Iris pigment epithelial cell (primary cell): Measurements from ENCODE around the gene KCTD3.

Source experiments
- DNase-seq: peaks from one replicate; pipeline ENCODE4 v3.0.0-alpha.2; 2011; ENCODE audit warnings: low read depth

KCTD3 gene

DNA sequence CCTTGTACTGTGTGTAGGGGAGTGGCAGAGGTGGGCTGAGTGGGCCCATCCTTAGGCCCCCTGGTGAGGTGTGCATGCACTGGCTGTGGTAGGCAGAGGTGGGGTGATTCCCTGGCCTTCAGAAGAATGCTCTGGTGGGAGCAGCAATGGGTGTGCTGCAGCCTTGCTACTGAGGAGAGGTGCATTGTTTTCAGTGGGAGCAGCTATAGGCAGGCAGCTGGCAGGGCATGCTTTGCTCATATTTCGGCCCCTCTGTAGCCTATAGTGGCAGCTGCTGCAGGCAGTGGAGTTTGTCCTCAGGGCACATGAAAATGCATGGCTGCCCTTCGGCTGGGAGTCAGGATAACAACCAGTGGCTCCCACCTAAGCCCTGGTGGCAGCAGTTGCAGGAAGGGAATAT lies 10.1 kb upstream of the KCTD3 start:
- no peak for DNase-seq

DNA sequence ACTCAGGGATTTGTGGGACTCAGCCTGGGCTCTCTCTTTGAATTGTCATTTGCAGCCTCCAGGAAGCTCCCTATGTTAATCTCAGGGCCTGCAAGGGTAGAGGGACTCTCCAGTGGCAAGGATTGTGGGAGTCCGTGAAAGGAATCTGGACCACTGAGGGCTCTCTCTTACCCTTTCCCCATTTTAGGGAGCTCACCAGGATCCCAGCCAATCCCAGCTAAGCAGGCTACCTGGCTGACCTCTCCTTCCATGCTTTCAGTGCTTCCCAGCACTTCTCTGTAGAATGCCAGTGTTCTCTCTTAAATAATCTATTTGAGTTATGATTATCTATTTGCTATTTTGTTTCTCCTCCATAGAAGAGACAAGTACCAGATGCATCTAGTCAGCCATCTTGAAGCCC lies 9.6 kb upstream of the KCTD3 start:
- no peak for DNase-seq

DNA sequence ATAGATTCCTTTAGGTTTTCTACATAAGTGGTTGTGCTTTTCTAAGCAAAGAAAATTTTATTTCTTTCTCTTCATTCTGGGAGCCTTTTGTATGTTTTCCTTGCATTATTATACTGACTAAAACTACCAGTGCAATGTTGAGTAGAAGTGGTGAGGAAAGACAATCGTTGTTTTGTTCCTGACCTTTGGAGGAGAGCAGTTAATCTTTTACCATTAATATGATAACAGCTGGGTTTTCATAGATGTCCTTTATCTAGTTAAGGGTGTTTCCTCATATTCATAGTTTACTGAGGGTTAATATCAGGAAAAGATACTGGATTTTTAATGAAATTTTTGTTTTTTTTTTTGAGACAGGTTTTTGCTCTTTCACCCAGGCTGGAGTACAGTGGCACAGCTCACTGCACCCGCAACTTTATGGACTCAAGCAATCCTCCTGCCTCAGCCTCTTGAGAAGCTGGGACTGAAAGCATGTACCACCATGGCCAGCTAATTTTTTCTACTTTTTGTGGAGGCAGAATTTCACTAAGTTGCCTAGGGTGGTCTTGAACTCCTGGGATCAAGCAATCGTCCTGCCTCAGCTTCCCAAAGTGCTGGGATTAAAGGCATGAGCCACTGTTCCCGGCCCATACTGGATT lies 9.0 kb upstream of the KCTD3 start:
- no peak for DNase-seq

DNA sequence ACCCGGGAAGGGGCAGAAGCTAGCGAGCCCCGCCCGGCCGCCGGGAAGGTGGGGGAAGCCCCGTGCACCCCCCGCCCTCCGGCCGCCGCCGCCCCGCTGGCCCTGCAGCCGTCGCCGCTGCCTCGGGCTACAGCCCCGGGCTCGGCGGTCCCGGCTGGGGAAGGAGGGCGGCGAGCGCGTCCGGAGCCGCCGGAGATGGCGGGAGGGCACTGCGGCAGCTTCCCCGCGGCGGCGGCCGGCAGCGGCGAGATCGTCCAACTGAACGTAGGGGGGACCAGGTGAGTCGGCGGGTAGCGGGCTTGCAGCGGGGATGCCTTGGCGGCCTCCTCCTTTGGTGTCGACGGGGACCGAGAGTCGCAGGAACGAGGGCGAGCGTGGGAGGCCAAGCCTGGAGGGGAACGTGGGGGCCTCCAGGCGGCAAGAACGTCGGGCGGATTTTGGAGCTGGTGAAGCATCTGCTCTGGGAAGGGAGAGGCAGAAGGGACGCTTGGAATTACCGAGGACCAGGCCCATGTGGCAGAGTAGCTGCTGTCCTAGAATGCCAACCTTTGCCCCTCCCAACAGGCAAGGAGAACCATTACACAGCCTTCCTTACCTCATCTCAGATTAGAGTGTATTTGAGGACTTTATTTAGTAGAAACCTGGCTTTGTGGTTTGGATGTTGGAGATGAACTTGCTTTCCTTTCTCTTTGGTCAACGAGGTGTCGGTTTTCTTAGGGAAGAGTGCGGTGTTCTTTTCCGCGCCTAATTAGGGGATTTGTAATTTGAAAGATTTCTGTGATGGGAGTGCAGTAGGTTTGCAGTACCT lies 591 bp downstream of the KCTD3 start:
- DNase-seq = peak; percentile 49

DNA sequence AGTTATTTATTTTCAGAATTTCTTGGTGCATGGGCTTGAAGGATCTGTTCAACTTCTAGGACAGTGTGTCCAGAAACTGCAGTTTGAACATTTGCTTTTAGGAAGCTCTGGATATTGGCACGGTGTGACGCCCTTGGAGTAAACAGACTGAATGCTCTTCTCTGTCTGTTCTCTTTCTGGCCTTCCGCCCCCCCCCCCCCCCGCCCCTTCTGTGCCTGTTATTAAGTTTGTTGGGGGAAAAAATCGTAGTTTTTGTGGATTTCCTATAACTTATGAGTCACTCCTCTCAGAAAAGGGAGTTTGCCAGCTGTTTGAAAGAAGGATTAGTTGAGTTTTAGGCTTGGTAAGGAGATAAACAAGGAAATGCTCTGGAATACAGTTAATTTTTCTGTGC lies 1.2 kb downstream of the KCTD3 start:
- peak; percentile 77 for DNase-seq

DNA sequence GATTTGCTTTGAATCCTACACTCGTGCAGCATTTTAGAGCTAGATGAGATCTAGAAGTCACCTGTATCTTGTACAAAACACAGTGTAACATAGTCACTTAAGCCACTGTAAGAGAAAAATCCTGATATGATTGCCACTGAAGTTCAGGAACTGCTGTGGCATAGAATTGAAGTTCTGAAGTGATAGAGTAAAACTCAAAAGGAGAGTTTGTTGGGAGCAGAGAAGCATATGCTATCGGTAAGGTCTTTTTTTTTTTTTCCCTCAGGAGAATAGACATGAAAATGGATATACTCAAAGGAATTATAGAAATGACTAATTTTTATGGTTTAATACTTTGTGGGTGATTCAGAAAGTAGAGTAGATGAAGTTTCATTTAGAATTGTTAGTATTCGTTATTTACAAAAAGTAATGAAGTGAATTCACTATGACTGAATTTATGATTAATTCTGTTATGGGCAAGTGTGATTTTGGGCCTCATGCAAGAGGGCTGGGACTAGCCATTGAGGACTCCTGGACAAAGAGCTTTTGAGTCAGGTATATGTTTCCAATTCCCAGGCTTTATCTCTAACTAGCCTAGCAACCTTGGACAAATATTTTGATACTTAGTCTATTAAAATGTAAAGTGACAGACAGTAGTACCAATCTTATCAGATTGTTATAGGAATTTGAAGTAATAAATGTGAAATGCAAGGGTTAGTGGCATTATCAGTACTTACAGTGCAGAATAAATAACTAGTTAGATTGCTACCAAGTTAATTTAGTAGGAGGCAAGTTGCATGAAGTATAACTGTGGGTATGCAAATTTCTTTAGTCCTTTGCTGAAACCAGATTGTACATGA lies 3.1 kb downstream of the KCTD3 start:
- no peak for DNase-seq

DNA sequence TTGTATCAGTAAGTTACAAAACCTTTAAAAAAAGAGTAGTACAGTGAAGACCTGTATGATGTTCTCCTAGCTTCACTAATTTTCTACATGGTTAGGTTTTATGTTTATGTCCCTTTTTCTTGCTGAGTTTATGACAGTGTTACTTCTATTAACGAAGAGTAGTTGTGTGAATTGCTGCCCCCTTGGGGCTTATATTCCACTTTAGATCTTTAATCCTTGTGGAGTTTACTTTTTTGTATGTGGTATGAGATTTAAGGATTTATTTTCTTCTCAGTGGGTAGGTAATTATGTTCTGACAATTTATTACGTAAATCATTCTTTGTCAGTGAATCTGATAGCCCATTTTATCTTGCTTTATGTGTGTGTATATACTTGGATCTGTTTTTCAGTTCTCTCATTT lies 14.8 kb downstream of the KCTD3 start:
- no peak for DNase-seq

DNA sequence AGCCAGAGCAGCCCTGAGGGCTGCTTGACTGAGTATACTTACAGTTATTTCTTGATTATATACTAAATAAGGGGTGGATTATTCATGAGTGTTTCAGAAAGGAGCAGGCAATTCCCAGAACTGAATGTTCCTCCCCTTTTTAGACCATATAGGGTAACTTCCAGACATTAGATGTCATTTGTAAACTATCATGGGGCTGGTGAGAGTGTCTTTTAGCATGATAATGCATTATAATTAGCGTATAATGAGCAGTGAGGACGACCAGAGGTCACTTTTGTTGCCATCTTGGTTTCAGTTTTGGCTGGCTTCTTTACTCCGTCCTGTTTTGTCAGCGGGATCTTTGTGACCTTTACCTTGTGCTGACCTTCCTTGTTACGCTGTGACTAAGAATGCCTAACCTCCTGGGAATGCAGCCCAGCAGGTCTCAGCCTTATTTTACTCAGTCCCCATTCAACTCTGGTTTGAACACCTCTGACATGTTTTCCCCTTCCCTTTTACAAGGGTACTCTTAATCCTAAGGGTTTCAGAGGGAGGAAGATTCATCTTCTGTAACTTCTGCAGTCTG lies 16.2 kb downstream of the KCTD3 start:
- peak; percentile 40 for DNase-seq

DNA sequence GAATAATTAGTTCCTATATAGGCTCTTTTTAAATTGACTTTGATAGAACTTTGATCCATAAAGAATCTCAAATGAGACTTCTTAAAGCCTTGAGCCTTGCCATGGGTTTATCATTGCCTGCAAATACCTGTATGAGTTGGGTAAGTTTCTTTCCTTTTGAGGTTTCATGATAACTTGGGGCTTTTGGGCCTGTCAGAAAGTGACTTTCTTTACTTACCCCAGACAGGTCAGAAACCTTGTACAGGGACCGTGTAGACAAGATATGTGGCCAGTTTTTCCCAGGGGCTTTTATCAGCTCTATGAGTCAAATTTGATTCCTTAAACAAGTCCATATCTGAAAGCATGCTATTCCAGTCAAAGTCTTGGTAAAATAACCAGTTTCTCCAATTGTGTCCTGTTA lies 17.3 kb downstream of the KCTD3 start:
- no peak for DNase-seq

DNA sequence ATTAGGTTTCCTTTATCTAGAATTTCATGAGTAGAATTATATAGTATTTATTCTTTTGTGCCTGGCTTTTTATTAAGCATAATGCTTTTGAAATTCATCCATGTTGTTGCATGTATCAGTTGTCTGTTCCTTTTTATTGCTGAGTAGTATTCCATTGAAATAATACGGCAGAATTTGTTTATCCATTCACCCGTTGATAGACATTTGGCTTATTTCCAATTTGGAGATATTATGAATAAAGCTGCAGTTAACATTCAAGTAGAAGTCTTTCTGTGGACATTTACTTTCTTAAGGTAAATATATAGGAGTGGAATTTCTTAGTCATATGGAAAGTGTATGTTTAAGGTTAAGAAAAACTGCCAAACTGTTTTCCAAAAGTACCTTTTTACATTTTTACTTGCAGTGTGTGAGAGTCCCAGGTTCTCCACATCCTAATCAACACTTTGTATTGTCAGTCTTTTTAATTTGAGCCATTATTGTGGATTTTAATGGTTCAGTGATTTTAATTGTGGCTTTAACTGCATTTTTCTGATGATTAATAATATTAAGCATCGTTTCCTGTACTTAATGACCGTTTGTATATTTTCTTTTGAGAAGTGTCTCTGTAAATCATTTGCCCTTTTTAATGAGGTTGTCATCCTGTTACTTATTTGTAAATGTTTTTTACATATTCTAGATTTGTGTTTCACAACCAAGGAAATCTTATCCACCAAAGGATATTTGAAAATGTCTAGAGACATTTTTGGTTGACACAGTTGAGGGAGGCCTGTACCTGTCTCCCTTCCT lies 22.7 kb downstream of the KCTD3 start:
- DNase-seq = no peak

DNA sequence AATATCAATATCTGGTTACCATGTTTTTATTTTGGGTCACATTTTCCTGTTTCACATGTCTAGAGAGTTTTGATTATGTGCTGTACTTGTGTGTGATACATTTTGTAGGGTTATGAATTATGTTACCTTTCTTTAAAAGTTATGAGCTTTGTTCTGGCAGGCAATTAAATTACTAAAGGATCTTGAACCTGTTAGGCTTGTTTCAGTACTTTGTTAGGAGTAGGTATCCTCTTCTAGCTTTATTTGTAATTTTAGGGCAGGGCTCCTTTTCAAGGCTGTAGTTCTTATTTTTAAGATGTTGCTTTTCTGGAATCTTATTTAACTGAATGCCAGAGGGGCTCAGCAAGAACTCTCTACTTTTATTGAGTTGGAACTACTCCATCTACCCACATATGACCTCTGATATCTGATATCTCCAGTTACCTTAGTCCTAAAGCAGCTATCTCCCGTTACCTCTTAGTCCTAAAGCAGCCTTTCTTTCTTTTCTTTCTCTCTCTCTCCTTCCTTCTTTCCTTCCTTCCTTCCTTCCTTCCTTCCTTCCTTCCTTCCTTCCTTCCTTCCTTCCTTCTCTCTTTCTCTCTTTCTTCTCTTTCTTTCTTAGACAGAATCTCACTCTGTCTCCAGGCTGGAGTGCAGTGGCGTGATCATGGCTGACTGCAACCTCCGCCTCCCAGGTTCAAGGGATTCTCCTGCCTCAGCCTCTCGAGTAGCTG lies 23.8 kb downstream of the KCTD3 start:
- no peak for DNase-seq

DNA sequence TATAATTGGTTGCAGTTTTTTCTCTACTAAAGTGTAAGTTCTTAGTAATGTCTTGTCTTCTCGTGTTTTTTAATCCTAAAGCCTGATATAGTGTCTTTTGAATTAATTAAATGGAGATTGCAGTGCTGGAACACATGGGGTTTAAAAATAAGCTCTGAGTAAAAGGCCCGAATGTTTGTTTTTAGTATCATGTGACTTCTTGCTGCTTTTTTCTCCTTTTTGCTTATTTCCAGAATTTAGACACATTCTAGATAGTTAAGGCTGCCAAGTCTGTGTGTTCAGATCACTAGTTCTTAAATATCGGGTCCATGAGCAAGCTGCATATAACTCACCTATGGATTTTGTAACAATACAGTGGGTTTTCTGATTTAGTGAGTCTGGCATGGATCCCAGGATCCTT lies 27.5 kb downstream of the KCTD3 start:
- DNase-seq = no peak

DNA sequence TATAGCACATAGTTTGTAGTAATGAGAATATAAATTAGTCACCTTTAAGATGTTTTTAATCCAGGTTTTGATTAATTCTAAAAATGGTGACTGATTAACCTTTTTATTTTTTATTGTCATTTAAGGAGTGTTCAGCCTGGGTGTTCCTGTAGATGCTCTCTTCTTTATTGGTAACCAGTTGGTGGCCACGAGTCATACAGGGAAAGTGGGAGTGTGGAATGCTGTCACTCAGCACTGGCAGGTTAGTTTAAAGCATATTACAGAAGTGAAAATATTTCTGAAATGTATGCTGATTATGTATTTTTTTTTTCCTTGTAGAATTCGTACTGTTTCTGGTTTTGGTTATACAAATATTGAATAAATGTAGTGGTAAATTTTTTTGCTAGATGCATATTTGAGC lies 28.1 kb downstream of the KCTD3 start:
- no peak for DNase-seq

DNA sequence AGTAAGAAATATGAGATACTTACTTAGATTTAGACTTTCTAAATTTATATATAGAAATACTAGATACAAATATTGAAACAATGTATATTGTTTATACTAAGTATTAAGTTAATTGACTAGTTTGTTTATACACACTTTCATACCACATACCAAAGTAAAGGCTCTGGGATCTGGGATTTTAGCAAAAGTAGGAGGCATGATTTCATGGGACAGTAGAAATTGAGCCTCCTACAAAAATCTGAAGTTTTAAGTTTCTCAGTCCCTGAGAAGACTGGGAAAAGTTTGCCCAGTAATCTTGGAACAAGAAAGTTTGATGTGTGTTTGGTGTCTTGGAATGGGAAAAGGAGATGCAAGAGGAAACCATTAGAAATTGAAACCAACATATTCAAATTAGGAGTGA lies 30.9 kb downstream of the KCTD3 start:
- DNase-seq = no peak

DNA sequence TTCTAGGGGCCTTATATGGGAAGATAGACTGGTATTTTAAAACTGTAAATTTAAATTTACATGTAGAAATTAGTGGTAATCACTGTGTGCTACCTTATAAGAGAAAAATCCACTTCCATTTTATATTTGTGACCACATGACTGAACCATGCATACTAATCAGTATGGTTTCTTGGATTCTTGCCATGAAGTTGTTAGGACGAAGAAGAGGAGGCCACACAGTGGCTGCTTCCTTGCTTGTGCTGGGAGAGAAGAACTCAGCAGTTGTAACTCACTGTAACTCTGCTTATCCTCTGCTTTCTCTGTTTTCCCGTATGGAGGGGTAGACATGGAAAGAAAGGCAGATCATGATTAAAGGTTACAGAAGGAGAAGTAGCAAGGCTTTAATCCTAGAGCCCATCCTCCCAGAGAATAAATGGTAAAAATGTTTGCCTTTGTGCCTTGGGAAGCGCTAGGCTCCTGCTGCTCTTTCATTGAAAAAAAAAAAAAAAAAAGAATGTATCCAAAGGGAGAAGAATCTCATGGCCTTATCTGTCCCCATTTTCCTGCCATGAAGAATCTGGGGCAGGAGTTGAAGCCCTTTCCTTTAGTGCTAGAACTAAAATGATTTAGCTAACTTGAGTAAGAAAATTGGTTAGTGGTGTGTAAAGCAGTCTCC lies 32.4 kb downstream of the KCTD3 start:
- peak; percentile 81 for DNase-seq

DNA sequence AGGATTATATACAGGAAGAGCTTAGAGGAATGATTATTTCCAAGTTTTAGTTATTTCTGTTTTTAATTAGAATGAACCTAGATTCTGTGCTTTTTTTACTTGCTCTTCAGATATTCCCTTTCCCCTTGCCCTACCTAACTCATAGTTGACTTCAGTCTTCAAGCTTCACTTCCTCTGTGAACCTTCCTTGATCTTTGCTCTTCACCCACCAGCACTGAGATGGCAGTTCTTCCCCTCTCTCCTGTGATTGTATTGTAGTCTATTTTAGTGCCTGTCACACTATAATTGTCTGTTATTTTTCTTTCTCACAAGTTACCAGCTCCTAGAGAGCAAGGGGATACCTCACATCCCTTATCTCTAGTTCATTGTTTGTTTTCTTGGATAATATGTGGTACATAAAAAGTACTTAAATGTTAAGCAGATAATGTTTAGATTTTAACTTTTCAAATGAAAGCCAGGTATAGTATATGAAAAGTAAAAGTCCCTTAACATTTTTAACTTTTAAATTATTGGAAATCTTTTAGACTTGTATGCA lies 33.2 kb downstream of the KCTD3 start:
- DNase-seq = no peak

DNA sequence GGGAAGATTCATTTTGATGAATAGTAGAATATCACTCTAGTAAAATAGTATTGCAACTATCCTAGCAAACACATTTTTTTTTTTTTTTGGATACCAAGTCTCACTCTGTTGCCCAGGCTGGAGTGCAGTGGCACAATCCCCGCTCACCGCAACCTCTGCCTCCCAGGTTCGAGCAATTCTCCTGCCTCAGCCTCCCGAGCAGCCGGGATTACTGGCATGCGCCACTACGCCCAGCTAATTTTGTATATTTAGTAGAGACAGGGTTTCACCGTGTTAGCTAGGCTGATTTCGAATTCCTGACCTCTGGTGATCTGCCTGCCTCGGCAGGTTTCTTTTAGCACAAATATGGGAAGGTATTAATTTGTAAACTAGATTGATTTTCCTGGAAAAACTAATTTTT lies 33.8 kb downstream of the KCTD3 start:
- DNase-seq = no peak

DNA sequence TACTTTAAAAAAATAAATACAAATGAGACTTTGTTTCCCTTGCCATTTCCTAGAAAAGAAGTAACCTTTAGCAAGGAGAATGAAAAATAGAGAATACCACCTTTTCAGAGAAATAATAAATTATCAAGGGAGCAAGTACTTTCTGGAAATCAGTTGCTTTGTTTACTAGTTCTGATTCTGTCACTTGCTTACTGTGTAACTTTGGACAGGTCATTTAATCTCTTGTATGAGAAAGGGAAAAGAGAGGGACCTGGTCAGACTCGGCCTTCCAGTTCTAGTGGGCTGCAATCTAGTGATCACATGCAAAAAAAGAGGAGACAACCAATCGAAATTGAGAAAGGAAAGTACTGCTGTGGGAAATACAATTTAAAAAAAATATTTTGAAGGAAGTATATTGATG lies 34.2 kb downstream of the KCTD3 start:
- DNase-seq = no peak

DNA sequence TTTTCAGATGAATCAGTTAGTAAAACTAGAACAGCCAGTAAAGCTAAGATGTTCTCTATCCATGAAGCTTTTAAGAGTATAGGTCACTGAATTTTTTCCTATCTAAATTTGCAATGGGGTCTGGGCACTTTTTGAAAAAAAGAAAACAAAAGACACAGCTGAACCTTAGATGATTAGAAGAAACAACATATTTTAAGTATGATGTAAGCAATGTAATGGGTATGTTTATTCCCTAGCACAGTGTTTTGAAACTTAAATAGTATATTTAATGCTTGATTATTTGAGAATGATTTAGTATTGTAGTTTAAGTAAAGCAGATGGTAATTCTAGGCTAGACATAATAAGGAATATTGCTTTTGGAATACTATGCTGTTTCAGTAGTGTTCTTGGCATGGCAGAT lies 36.2 kb downstream of the KCTD3 start:
- no peak for DNase-seq

DNA sequence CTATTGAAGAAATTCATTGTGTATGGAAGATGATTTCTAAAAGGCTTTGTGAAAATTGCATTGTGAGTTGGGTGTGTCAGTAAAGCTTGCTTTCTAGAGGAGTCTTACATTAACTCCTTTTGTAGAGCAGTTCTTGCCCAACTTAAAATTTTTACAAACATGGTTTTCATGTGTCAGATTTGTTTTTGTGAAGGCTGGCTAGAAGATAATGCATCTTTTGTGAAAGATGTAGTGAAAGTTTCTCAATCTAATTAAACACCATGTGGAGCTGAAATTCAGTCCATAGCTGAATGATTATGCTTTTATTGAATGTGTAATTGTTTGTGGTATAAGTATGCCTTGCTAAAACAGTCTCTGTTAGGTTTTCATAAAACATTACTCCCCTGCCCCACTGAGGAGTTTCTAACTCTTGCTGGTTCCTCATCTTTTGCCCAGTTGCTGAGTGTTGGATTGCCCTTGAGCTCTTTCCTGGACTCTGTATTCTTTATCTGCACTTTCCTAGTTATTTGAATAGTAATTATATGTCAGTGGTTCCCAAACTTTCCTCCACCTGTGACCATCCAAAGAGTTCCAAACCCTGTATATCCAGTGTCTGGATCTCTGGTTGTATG lies 38.0 kb downstream of the KCTD3 start:
- DNase-seq = no peak
